Breast epithelium (tissue), 3 donors: ENCODE measurements around the gene CDC42EP4.

Source experiments
- POLR2A ChIP-seq: fragments of 450-650 bp; IDR thresholded peaks from one replicate; pipeline ENCODE4 v1.6.1; 2016; ENCODE audit warnings: antibody characterized with exemption, mild to moderate bottlenecking, moderate library complexity
- POLR2AphosphoS5 ChIP-seq, 3 donors: sonication (generic); formaldehyde crosslinking; IDR thresholded peaks; one replicate each; pipeline ENCODE4 v1.6.1; 2017; ENCODE audit warnings: antibody characterized with exemption in 3 of 3
- TF ChIP-seq, protein P1 (sequence below), 3 donors: fragments of 450-650 bp; IDR thresholded peaks; one replicate each; pipeline ENCODE4 v1.5.1; 2016 to 2017; ENCODE audit warnings: antibody characterized with exemption in 3 of 3, mild to moderate bottlenecking in 3 of 3, moderate library complexity in 3 of 3

DNA sequence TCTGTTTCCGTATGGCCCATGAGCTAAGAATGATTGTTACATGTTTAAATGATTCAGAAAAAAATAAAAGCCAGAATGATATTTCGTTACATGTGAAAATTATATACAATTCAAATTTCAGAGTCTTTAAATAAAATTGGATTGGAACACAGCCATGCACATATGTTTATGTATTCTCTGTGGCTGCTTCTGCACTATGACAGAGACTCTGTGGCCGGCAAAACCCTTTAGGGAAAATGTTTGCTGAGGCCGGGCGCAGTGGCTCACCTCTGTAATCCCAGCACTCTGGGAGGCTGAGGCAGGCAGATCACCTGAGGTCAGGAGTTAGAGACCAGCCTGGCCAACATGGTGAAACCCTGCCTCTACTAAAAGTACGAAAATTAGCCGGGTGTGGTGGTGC, 15.9 kb upstream of the CDC42EP4 start:
- TF ChIP-seq, protein P1, sequence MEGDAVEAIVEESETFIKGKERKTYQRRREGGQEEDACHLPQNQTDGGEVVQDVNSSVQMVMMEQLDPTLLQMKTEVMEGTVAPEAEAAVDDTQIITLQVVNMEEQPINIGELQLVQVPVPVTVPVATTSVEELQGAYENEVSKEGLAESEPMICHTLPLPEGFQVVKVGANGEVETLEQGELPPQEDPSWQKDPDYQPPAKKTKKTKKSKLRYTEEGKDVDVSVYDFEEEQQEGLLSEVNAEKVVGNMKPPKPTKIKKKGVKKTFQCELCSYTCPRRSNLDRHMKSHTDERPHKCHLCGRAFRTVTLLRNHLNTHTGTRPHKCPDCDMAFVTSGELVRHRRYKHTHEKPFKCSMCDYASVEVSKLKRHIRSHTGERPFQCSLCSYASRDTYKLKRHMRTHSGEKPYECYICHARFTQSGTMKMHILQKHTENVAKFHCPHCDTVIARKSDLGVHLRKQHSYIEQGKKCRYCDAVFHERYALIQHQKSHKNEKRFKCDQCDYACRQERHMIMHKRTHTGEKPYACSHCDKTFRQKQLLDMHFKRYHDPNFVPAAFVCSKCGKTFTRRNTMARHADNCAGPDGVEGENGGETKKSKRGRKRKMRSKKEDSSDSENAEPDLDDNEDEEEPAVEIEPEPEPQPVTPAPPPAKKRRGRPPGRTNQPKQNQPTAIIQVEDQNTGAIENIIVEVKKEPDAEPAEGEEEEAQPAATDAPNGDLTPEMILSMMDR (IDR thresholded peaks at IDR 0.05), result no peak
- TF ChIP-seq POLR2A, result no peak
- TF ChIP-seq POLR2AphosphoS5 (IDR thresholded peaks at IDR 0.05), result no peak
